NCI-H2227 treated with DMSO at 0.1 percent for 48 hours (cell line): ENCODE data around the gene SLC39A2.

Experiments used
- DNase-seq: peaks from one replicate; lab custom pipeline; 2025; lab: John Stamatoyannopoulos, UW

The SLC39A2 gene

GRCh38 chr14:21047378-21047781 lies 48.3 kb downstream of the SLC39A2 start:
- no peak for DNase-seq

DNA sequence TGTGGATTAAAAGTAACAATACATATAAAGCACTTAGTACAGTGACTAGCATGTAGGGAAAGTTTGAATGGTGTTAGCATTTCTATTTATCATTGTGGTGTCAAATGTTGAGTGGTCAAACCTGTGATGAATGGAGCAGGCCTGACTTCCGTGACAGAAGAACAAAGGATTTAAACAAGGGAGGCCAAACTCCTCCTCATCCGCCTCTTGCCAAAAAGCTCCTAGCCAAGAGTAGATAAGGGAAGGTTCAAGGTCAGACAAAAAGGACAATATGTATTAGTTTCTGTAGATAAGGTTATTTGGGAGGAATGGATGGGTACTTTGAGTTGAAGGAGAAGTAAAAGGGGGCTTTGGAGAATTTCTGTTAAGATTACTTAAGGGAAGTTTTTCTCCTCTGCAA lies 49.5 kb downstream of the SLC39A2 start:
- no peak for DNase-seq

- DNase-seq = no peak
These were observed 50.2 kb downstream of the SLC39A2 start for GRCh38 chr14:21049271-21049673.

- no peak for DNase-seq
These were observed 51.5 kb downstream of the SLC39A2 start for GRCh38 chr14:21050597-21050996.
